WTC11 (cell line): ENCODE measurements around the gene CEP126. TPM values are rescaled to one million over a fixed set of nuclear protein-coding genes. Genes with fewer than 3 reads are reported as not detected.
"Not testable (repeated sequence)": the region's sequence is repeated elsewhere in the genome, so short reads cannot be mapped to it uniquely, and the experiment has no call there.

ENCODE experiments used
- ATAC-seq: fragments of 200-7000 bp; cut with Tn5 transposase; 2 replicates; pipeline ENCODE4 v1.10.0; 2021; ENCODE audit warnings: mild to moderate bottlenecking, moderate library complexity
- CTCF ChIA-PET: fragments of 300-600 bp; sonication (Branson Sonifier 250); formaldehyde crosslinking; loops from one replicate; lab custom pipeline; 2021; ENCODE audit warnings: antibody characterized with exemption; lab: Charles Lee
- POLR2A ChIA-PET: fragments of 350-600 bp; sonication (Branson Sonifier 250); formaldehyde crosslinking; loops from one replicate; lab custom pipeline; 2021; ENCODE audit warnings: antibody characterized with exemption; lab: Charles Lee
- DNase-seq: peaks from one replicate; pipeline ENCODE4 v3.0.0; 2021; ENCODE audit warnings: low spot score
- H3K27ac Mint-ChIP-seq: 2 replicates; pipeline ENCODE4 v1.8.0; 2021; ENCODE audit warnings: mixed read lengths
- H3K27me3 Mint-ChIP-seq: 2 replicates; pipeline ENCODE4 v1.8.0; 2021; ENCODE audit warnings: low read depth, mild to moderate bottlenecking, moderate library complexity, mixed read lengths
- H3K36me3 Mint-ChIP-seq: 2 replicates; pipeline ENCODE4 v1.8.0; 2021; ENCODE audit warnings: mixed read lengths
- H3K4me1 Mint-ChIP-seq: 2 replicates; pipeline ENCODE4 v1.8.0; 2022; ENCODE audit warnings: mixed read lengths
- H3K4me3 Mint-ChIP-seq: 2 replicates; pipeline ENCODE4 v1.8.0; 2021; ENCODE audit warnings: mild to moderate bottlenecking, moderate library complexity, mixed read lengths
- H3K9me3 Mint-ChIP-seq: 2 replicates; pipeline ENCODE4 v1.8.0; 2021; ENCODE audit warnings: mixed read lengths
- ATF1 ChIP-seq: sonication (generic); formaldehyde crosslinking; IDR thresholded peaks from 2 replicates; pipeline ENCODE4 v1.8.1; 2023; ENCODE audit warnings: mild to moderate bottlenecking, moderate library complexity, missing genetic modification reagents
- CREB1 ChIP-seq: sonication (generic); formaldehyde crosslinking; IDR thresholded peaks from 2 replicates; pipeline ENCODE4 v1.8.0; 2023; ENCODE audit warnings: mild to moderate bottlenecking, missing genetic modification reagents
- EMX1 ChIP-seq: fragments of 250-450 bp; sonication (Bioruptor Pico); IDR thresholded peaks from 2 replicates; pipeline ENCODE4 v1.8.0; 2021; ENCODE audit warnings: mild to moderate bottlenecking
- GABPB1 ChIP-seq: sonication (generic); formaldehyde crosslinking; IDR thresholded peaks from 2 replicates; pipeline ENCODE4 v1.8.1; 2023; ENCODE audit warnings: mild to moderate bottlenecking, missing genetic modification reagents
- HMGA2 ChIP-seq: fragments of 250-450 bp; sonication (Bioruptor Pico); IDR thresholded peaks from 2 replicates; pipeline ENCODE4 v1.4.0; 2021; ENCODE audit warnings: mild to moderate bottlenecking, moderate library complexity
- JUN ChIP-seq: sonication (generic); formaldehyde crosslinking; IDR thresholded peaks from 2 replicates; pipeline ENCODE4 v1.8.0; 2023; ENCODE audit warnings: mild to moderate bottlenecking, missing genetic modification reagents
- KAT7 ChIP-seq: sonication (generic); formaldehyde crosslinking; IDR thresholded peaks from 2 replicates; pipeline ENCODE4 v1.8.1; 2023; ENCODE audit warnings: missing genetic modification reagents, mild to moderate bottlenecking, borderline replicate concordance
- MXD4 ChIP-seq: fragments of 250-450 bp; sonication (Bioruptor Pico); IDR thresholded peaks from 2 replicates; pipeline ENCODE4 v1.8.0; 2021; ENCODE audit warnings: mild to moderate bottlenecking, moderate library complexity, borderline replicate concordance
- NFATC4 ChIP-seq: fragments of 250-450 bp; sonication (Bioruptor Pico); IDR thresholded peaks from 2 replicates; pipeline ENCODE4 v1.9.0; 2021; ENCODE audit warnings: mild to moderate bottlenecking
- NFYB ChIP-seq: sonication (generic); formaldehyde crosslinking; conservative IDR thresholded peaks from 2 replicates; pipeline ENCODE4 v1.8.0; 2022; ENCODE audit warnings: low read depth, missing genetic modification reagents
- NR1H2 ChIP-seq: sonication (generic); formaldehyde crosslinking; IDR thresholded peaks from 2 replicates; pipeline ENCODE4 v1.9.0; 2021; ENCODE audit warnings: mild to moderate bottlenecking, moderate library complexity, missing genetic modification reagents
- RELA ChIP-seq: sonication (generic); formaldehyde crosslinking; IDR thresholded peaks from 2 replicates; pipeline ENCODE4 v1.8.1; 2022; ENCODE audit warnings: missing genetic modification reagents, mild to moderate bottlenecking, borderline replicate concordance
- RORB ChIP-seq: fragments of 250-450 bp; sonication (Bioruptor Pico); IDR thresholded peaks from 2 replicates; pipeline ENCODE4 v1.9.0; 2021; ENCODE audit warnings: mild to moderate bottlenecking
- TCF7 ChIP-seq: sonication (generic); formaldehyde crosslinking; IDR thresholded peaks from 2 replicates; pipeline ENCODE4 v1.8.0; 2022; ENCODE audit warnings: mild to moderate bottlenecking, low read depth, missing genetic modification reagents, moderate library complexity
- TEAD4 ChIP-seq: sonication (generic); formaldehyde crosslinking; IDR thresholded peaks from 2 replicates; pipeline ENCODE4 v1.8.0; 2022; ENCODE audit warnings: mild to moderate bottlenecking, missing genetic modification reagents
- ZNF232 ChIP-seq: sonication (generic); formaldehyde crosslinking; IDR thresholded peaks from 2 replicates; pipeline ENCODE4 v1.8.0; 2022; ENCODE audit warnings: mild to moderate bottlenecking, missing genetic modification reagents
- ZNF416 ChIP-seq: fragments of 250-450 bp; sonication (Bioruptor Pico); IDR thresholded peaks from 2 replicates; pipeline ENCODE4 v1.9.0; 2021; ENCODE audit warnings: mild to moderate bottlenecking, inconsistent platforms
- ZNF671 ChIP-seq: fragments of 250-450 bp; sonication (Bioruptor Pico); IDR thresholded peaks from 2 replicates; pipeline ENCODE4 v1.8.0; 2021; ENCODE audit warnings: mild to moderate bottlenecking
- total RNA-seq: library from RNA; stranded (reverse); gene quantifications from 3 replicates; pipeline ENCODE4 v1.2.3, GENCODE V29; 2021
- TF ChIP-seq, protein P1 (sequence below): sonication (generic); formaldehyde crosslinking; IDR thresholded peaks from 2 replicates; pipeline ENCODE4 v1.8.1; 2023; ENCODE audit warnings: mild to moderate bottlenecking, missing genetic modification reagents
- TF ChIP-seq, protein P2 (sequence below): sonication (generic); formaldehyde crosslinking; IDR thresholded peaks from 2 replicates; pipeline ENCODE4 v1.8.1; 2023; ENCODE audit warnings: mild to moderate bottlenecking, missing genetic modification reagents, moderate library complexity
- TF ChIP-seq, protein P3 (sequence below): sonication (generic); formaldehyde crosslinking; IDR thresholded peaks from 2 replicates; pipeline ENCODE4 v1.8.1; 2023; ENCODE audit warnings: mild to moderate bottlenecking, moderate library complexity, missing genetic modification reagents
- TF ChIP-seq, protein P4 (sequence below): sonication (generic); formaldehyde crosslinking; IDR thresholded peaks from 2 replicates; pipeline ENCODE4 v1.8.1; 2022; ENCODE audit warnings: low read depth, mild to moderate bottlenecking, moderate library complexity, missing genetic modification reagents, borderline replicate concordance

The CEP126 gene
- total RNA-seq, 1 experiment from 2014 or later = 2.4 TPM

DNA sequence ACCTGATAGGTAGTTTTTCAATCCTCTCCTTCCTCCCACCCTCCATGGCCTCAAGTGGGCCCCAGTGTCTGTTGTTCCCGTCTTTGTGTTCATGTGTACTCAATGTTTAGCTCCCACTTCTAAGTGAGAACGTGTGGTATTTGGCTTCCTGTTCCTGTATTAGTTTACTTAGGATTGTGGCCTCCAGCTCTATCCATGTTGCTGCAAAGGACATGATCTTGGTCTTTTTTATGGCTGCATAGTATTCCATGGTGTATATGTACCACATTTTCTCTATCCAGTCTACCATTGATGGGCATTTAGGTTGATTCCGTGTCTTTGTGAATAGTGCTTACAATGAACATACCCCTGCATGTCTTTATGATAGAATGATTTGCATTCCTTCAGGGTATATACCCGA lies 78.4 kb downstream of the CEP126 start:
- ChIA-PET CTCF (no interaction called here), POLR2A (no interaction called here)
- no peaks in the 10 kb centered on the region for H3K36me3 Mint-ChIP-seq
- TF ChIP-seq ZNF416 (CRISPR knock-in tag) (no peak), ZNF671 (CRISPR knock-in tag) (no peak), ZNF232 (no peak), NFYB (CRISPR knock-in tag) (no peak), EMX1 (no peak), ATF1 (no peak), RELA (no peak), MXD4 (CRISPR knock-in tag) (no peak), KAT7 (CRISPR knock-in tag) (no peak), RORB (CRISPR knock-in tag) (no peak), TCF7 (CRISPR knock-in tag) (no peak), TEAD4 (CRISPR knock-in tag) (no peak)
- TF ChIP-seq, protein P1, sequence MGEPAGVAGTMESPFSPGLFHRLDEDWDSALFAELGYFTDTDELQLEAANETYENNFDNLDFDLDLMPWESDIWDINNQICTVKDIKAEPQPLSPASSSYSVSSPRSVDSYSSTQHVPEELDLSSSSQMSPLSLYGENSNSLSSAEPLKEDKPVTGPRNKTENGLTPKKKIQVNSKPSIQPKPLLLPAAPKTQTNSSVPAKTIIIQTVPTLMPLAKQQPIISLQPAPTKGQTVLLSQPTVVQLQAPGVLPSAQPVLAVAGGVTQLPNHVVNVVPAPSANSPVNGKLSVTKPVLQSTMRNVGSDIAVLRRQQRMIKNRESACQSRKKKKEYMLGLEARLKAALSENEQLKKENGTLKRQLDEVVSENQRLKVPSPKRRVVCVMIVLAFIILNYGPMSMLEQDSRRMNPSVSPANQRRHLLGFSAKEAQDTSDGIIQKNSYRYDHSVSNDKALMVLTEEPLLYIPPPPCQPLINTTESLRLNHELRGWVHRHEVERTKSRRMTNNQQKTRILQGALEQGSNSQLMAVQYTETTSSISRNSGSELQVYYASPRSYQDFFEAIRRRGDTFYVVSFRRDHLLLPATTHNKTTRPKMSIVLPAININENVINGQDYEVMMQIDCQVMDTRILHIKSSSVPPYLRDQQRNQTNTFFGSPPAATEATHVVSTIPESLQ = no peak
- DNase-seq (no peak), ATAC-seq (no peak)
- no peaks in the 10 kb centered on the region for H3K4me1 Mint-ChIP-seq
- no peaks in the 10 kb centered on the region for H3K27me3 Mint-ChIP-seq
- H3K27ac Mint-ChIP-seq = no peak overlapping the region
- H3K9me3 Mint-ChIP-seq = peaks cover 9% of the 10 kb centered on the region
- H3K4me3 Mint-ChIP-seq = no peak overlapping the region

DNA sequence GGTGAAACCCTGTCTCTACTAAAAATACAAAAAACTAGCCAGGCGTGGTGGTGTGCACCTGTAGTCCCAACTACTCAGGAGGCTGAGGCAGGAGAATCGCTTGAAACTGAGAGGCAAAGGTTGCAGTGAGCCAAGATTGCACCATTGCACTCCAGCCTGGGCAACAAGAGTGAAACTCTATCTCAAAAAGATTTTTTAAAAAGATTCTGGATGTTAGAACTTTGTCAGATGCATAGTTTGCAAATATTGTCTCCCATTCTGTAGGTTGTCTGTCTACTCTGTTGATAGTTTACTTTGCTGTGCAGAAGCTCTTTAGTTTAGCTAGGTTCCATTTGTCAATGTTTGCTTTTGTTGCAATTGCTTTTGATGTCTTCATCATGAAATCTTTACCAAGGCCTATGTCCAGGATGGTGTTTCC lies 79.3 kb downstream of the CEP126 start:
- H3K4me1 Mint-ChIP-seq, DNase-seq, H3K9me3 Mint-ChIP-seq, H3K27ac Mint-ChIP-seq, POLR2A ChIA-PET, ATAC-seq, CTCF ChIA-PET, H3K4me3 Mint-ChIP-seq, H3K27me3 Mint-ChIP-seq, H3K36me3 Mint-ChIP-seq: not testable (repeated sequence)
- TF ChIP-seq GABPB1 = peak; percentile 87

DNA sequence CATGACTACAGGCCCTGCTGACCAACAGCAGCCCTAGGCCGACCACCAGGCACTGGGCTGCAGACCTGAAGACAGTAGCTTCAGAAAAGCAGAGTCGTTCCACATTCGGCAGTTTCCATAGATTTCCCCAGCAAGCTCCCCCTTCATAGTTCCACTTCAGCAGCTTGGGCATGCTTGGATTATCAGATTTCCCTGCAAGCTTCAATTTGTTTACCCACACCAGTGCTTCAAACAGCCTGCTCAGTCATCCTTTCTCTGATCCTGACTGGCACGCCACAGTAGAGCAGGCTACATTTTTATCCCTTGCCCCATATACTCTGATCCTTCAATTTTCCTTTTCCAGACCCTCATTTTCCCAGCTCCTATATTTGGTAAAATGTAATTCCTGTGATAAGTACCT lies 81.3 kb downstream of the CEP126 start:
- ATAC-seq = no peak
- Mint-ChIP-seq H3K27me3 (no peaks in the 10 kb centered on the region), H3K4me1 (no peaks in the 10 kb centered on the region), H3K36me3 (no peaks in the 10 kb centered on the region), H3K9me3 (peaks cover 9% of the 10 kb centered on the region), H3K4me3 (no peak overlapping the region), H3K27ac (no peak overlapping the region)
- no peak for TF ChIP-seq CREB1
- no peak for TF ChIP-seq NR1H2 (CRISPR knock-in tag)
- TF ChIP-seq, protein P2, sequence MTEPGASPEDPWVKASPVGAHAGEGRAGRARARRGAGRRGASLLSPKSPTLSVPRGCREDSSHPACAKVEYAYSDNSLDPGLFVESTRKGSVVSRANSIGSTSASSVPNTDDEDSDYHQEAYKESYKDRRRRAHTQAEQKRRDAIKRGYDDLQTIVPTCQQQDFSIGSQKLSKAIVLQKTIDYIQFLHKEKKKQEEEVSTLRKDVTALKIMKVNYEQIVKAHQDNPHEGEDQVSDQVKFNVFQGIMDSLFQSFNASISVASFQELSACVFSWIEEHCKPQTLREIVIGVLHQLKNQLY (CRISPR knock-in tag) = no peak
- TF ChIP-seq, protein P3, sequence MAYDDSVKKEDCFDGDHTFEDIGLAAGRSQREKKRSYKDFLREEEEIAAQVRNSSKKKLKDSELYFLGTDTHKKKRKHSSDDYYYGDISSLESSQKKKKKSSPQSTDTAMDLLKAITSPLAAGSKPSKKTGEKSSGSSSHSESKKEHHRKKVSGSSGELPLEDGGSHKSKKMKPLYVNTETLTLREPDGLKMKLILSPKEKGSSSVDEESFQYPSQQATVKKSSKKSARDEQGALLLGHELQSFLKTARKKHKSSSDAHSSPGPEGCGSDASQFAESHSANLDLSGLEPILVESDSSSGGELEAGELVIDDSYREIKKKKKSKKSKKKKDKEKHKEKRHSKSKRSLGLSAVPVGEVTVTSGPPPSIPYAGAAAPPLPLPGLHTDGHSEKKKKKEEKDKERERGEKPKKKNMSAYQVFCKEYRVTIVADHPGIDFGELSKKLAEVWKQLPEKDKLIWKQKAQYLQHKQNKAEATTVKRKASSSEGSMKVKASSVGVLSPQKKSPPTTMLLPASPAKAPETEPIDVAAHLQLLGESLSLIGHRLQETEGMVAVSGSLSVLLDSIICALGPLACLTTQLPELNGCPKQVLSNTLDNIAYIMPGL (CRISPR knock-in tag) = no peak
- no peak for TF ChIP-seq HMGA2 (CRISPR knock-in tag)
- TF ChIP-seq, protein P4, sequence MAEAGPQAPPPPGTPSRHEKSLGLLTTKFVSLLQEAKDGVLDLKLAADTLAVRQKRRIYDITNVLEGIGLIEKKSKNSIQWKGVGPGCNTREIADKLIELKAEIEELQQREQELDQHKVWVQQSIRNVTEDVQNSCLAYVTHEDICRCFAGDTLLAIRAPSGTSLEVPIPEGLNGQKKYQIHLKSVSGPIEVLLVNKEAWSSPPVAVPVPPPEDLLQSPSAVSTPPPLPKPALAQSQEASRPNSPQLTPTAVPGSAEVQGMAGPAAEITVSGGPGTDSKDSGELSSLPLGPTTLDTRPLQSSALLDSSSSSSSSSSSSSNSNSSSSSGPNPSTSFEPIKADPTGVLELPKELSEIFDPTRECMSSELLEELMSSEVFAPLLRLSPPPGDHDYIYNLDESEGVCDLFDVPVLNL = no peak
- TF ChIP-seq JUN (CRISPR knock-in tag) = no peak
- TF ChIP-seq NFATC4 (CRISPR knock-in tag) = no peak
- ChIA-PET POLR2A (interaction anchor here (0.5 kb wide), 1 partner anchor 176 kb away, joined by 6 read pairs; no protein-coding TSS in a partner anchor), CTCF (interaction anchor here (1.1 to 1.8 kb wide), 3 partner anchors 12 to 314 kb away, joined by 3 to 8 read pairs (median 8); no protein-coding TSS in a partner anchor)
- DNase-seq = no peak
